SK-N-MC (cell line): Measurements from ENCODE around the gene RNASEH1.

Experiments used
- EZH2 ChIP-seq: fragments of 200-600 bp; sonication (generic); IDR thresholded peaks from one replicate; pipeline ENCODE4 v1.6.1; 2017; ENCODE audit warnings: antibody characterized with exemption
- POLR2AphosphoS5 ChIP-seq: IDR thresholded peaks from 2 replicates; pipeline ENCODE4 v1.6.1; 2012; ENCODE audit warnings: mild to moderate bottlenecking, low read depth, low read length, borderline replicate concordance

DNA sequence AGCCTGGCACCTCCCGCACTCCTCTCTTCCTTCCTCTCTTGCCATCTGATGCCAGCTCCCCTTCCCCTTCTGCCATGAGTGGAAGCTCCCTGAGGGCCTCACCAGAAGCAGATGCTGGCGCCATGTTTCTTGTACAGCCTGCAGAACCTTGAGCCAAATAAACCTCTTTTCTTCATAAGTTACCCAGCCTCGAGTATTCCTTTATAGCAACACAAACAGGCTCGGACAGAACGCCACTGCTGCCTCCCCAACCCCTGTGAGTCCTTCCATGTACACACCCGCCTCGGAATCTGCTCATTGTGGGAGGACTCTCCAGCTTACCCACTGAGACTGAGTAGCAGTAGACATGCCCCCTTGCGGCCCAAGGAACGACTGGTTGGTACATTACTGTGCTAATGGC, 8.7 kb upstream of the RNASEH1 start:
- TF ChIP-seq POLR2AphosphoS5 = no peak
- no peak for TF ChIP-seq EZH2
